Tibial nerve (tissue), 4 donors: ENCODE measurements around the gene GET3. TPM values are rescaled to one million over a fixed set of nuclear protein-coding genes. Genes with fewer than 3 reads are reported as not detected.
A peak's percentile ranks its signal among the peaks of the same experiment; 100 is the strongest.

Experiments used
- DNase-seq, 2 donors: peaks; one replicate each; pipeline ENCODE4 v3.0.0-alpha.2; 2019; ENCODE audit warnings: low spot score in 2 of 2
- H3K27ac ChIP-seq, 4 donors: fragments of 200-600 bp; sonication (generic) in 3 of 4; one replicate each; pipeline ENCODE4 v1.5.1; 2017 to 2019; ENCODE audit warnings: mild to moderate bottlenecking in 1 of 4
- H3K27me3 ChIP-seq, 2 donors: fragments of 200-600 bp; sonication (generic) in 1 of 2; one replicate each; pipeline versions ENCODE4 v1.5.1 to v1.6.0; 2017 to 2019
- H3K36me3 ChIP-seq, 3 donors: fragments of 200-600 bp; sonication (generic); one replicate each; pipeline ENCODE4 v1.5.1; 2018 to 2019
- H3K4me1 ChIP-seq, 4 donors: fragments of 200-600 bp; sonication (generic) in 3 of 4; one replicate each; pipeline ENCODE4 v1.5.1; 2017 to 2019
- H3K4me3 ChIP-seq, 4 donors: fragments of 200-600 bp; sonication (generic) in 3 of 4; one replicate each; pipeline ENCODE4 v1.5.1; 2017 to 2019; ENCODE audit warnings: mild to moderate bottlenecking in 1 of 4, moderate library complexity in 1 of 4
- H3K9me3 ChIP-seq, 4 donors: fragments of 200-600 bp; sonication (generic) in 3 of 4; one replicate each; pipeline ENCODE4 v1.5.1; 2017 to 2019
- EP300 ChIP-seq, 2 donors: sonication (generic); formaldehyde crosslinking; IDR thresholded peaks; one replicate each; pipeline ENCODE4 v1.6.1; 2017; ENCODE audit warnings: antibody characterized with exemption in 2 of 2, mild to moderate bottlenecking in 1 of 2
- POLR2A ChIP-seq, 2 donors: fragments of 450-650 bp; IDR thresholded peaks; one replicate each; pipeline ENCODE4 v1.6.1; 2017; ENCODE audit warnings: antibody characterized with exemption in 2 of 2, mild to moderate bottlenecking in 2 of 2, moderate library complexity in 2 of 2
- WGBS, 2 donors: methylation state at CpG; one replicate each; pipeline ENCODE4 v1.1.5; 2018; 5-methylcytosine and 5-hydroxymethylcytosine counted together
- total RNA-seq, 4 donors: library from RNA; depleted of rRNA; stranded (reverse); fragments of >200 nt; gene quantifications; one replicate each; pipeline ENCODE4 v1.1.0, GENCODE V29; 2016
- TF ChIP-seq, protein P1 (sequence below), 5 experiments: fragments of 200-600 bp in 3 of 5; fragments of 450-650 bp in 2 of 5; sonication (generic) in 3 of 5; IDR thresholded peaks; one replicate each; pipeline ENCODE4 v1.5.1; 2016 to 2019; ENCODE audit warnings: antibody characterized with exemption in 5 of 5, mild to moderate bottlenecking in 3 of 5, moderate library complexity in 2 of 5

Gene GET3
- total RNA-seq, 4 donors from 2014 or later, result 22.6 to 40.4 (median 36.3) TPM

DNA sequence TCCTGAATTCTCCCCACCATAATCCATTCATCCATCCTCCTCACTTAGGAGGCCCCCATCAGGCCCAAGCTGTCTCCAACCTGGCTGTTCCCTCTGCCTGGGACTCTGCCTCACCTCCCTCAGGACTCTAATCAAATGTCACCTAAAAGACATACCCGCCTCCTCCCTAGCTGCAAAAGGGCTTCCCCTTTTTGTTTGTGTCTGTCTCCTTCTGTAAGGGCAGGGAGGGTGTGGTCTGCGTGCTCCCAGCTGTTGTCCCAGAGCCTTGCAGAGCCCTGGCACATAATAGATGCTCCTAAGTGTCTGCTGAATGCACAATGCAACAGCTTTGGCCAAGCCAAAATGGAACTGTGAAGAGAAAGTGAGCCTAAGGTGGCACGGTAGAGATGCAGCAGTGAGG, 7.2 kb upstream of the GET3 start:
- peaks cover 0 to 39% (median 19%) of the 10 kb centered on the region in 4 donors for H3K4me1 ChIP-seq
- no peak for DNase-seq
- no peak overlapping the region for H3K27ac ChIP-seq
- 79 to 80% methylated on average over 3 of the region's 3 CpGs for WGBS, 2 donors
- H3K4me3 ChIP-seq, result no peak overlapping the region
- no peaks in the 10 kb centered on the region for H3K27me3 ChIP-seq
- H3K9me3 ChIP-seq, result no peaks in the 10 kb centered on the region
- TF ChIP-seq, protein P1, sequence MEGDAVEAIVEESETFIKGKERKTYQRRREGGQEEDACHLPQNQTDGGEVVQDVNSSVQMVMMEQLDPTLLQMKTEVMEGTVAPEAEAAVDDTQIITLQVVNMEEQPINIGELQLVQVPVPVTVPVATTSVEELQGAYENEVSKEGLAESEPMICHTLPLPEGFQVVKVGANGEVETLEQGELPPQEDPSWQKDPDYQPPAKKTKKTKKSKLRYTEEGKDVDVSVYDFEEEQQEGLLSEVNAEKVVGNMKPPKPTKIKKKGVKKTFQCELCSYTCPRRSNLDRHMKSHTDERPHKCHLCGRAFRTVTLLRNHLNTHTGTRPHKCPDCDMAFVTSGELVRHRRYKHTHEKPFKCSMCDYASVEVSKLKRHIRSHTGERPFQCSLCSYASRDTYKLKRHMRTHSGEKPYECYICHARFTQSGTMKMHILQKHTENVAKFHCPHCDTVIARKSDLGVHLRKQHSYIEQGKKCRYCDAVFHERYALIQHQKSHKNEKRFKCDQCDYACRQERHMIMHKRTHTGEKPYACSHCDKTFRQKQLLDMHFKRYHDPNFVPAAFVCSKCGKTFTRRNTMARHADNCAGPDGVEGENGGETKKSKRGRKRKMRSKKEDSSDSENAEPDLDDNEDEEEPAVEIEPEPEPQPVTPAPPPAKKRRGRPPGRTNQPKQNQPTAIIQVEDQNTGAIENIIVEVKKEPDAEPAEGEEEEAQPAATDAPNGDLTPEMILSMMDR (IDR thresholded peaks at IDR 0.05), result no peak
- TF ChIP-seq POLR2A (IDR thresholded peaks at IDR 0.05) (no peak), EP300 (IDR thresholded peaks at IDR 0.05) (no peak)
- peaks cover 0 to 51% (median 0%) of the 10 kb centered on the region in 3 donors for H3K36me3 ChIP-seq

DNA sequence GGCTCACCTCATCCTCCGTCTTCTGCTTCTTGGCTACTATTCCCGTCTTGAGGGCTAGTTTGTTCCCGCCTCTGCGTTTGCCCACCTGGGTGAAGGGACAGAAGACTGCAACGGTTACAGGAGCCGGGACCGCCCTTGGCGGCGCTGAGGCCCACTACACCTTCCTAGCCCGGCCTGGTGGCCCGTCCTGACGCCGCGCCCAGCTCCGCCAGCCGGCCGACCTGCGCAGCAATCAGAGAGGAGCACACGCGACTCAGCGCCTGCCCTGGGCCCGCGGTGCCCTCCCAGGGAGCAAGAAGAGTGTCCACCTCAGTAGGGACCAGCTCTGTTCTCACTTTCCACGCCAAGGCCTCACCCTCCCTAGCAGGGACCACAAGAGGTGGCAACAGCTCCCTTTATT, 6.0 kb upstream of the GET3 start:
- no peak overlapping the region for H3K27ac ChIP-seq
- TF ChIP-seq EP300 (IDR thresholded peaks at IDR 0.05) (no peak), POLR2A (IDR thresholded peaks at IDR 0.05) (no peak)
- TF ChIP-seq, protein P1 (IDR thresholded peaks at IDR 0.05), result no peak
- H3K9me3 ChIP-seq, result no peaks in the 10 kb centered on the region
- no peak overlapping the region for H3K4me3 ChIP-seq
- no peak for DNase-seq
- peaks cover 0 to 49% (median 22%) of the 10 kb centered on the region in 4 donors for H3K4me1 ChIP-seq
- H3K27me3 ChIP-seq, result no peaks in the 10 kb centered on the region
- 89 to 93% methylated on average over 24 of the region's 24 CpGs for WGBS, 2 donors
- H3K36me3 ChIP-seq, result peaks cover 0 to 51% (median 0%) of the 10 kb centered on the region in 3 donors

DNA sequence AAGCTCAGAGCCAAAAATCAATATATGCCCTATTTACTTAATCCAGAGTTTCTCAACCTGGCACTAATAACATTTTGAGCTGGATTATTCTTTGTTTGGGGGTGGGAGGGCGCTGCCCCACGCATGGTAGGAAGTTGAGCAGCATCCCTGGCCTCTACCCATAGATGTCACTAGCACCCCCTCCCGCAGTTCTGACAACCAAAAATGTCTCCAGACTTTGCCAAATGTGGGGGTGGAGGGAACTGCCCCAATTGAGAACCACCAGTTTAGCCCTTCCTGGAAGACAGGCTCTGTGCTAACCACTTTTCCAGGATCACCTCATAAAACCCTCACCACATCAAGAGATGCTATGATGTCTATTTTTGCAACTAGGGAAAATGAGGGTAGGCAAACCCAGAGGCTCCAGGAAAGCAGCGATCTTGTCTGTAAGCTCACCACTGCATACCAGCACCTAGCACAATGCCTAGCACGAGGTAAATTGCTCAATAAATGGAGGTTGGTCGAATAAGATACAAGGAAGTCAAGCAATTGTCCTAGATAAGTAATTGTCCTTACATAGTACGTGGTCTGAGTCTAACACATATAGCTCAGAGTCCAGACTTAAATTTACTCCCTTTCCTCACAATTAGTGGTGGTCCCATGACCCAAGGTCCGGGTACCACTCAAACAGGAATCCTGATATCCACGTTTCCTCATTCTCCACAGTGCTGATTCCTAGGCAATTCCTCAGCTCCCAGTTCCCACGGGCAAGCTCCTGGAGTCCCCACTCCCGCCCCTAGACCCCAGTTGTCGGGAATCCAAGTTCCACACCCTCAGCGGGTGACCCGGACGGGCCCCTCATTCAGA, 3.7 kb upstream of the GET3 start:
- Histone ChIP-seq H3K4me1 (peaks cover 0 to 64% (median 34%) of the 10 kb centered on the region in 4 donors), H3K27ac (peak overlapping the region; percentile 74 to 98 (median 94)), H3K27me3 (no peaks in the 10 kb centered on the region), H3K9me3 (no peaks in the 10 kb centered on the region), H3K36me3 (peaks cover 0 to 33% (median 0%) of the 10 kb centered on the region in 3 donors), H3K4me3 (peak overlapping the region; percentile 47 to 100 (median 88))
- no peak for DNase-seq
- TF ChIP-seq EP300 (IDR thresholded peaks at IDR 0.05) (no peak), POLR2A (IDR thresholded peaks at IDR 0.05) (no peak)
- TF ChIP-seq, protein P1 (IDR thresholded peaks at IDR 0.05), result no peak
- WGBS, 2 donors, result 1 to 4% methylated on average over 11 to 15 of the region's 15 CpGs

DNA sequence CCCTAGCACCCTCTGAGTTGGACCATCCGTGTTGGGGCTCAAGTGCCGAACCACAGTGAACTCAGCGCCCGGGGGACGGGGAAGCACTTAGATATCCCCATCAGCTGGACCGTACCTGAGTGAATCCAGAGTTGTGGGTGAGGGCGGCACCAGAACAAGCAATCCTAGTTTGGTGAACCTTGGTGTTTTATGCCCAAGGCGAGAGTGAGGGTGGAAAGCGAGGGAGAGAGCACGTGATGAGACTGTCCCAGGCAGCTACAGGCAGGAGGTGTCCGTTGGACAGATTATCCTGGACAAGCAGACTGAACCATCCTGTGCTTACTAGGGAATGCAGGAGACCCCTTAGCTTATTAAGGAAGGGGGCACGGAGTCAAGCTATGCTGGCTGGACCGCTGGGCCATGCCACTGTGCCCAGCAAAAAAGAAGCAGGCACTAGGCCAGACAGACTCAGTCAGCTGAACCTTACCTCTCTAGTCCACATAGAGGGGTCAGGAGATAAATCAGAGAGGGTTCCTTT, 596 bp downstream of the GET3 start:
- H3K4me1 ChIP-seq, result peaks cover 0 to 42% (median 24%) of the 10 kb centered on the region in 4 donors

More for the DNA sequence above, 596 bp downstream of the GET3 start:
- H3K27me3 ChIP-seq, result no peaks in the 10 kb centered on the region
- DNase-seq, result no peak
- H3K9me3 ChIP-seq, result no peaks in the 10 kb centered on the region
- no peak for TF ChIP-seq POLR2A (IDR thresholded peaks at IDR 0.05)
- TF ChIP-seq, protein P1 (IDR thresholded peaks at IDR 0.05), result no peak
- peak overlapping the region in 3 of 4 donors; percentile 84 to 97 (median 87) for H3K27ac ChIP-seq
- WGBS, 2 donors, result 9 to 14% methylated on average over 13 of the region's 13 CpGs
- peaks cover 0 to 40% (median 0%) of the 10 kb centered on the region in 3 donors for H3K36me3 ChIP-seq
- H3K4me3 ChIP-seq, result peak overlapping the region; percentile 64 to 86 (median 80)
